DMS114 treated with DMSO at 0.1 percent for 48 hours (cell line): ENCODE results near the gene KMT2B.

ENCODE experiments used
- DNase-seq: peaks from one replicate; lab custom pipeline; 2025; ENCODE audit not compliant: unreplicated experiment; lab: John Stamatoyannopoulos, UW

Gene KMT2B

GRCh38 chr19:35740423-35741202 is 22.8 kb downstream of the KMT2B start:
- DNase-seq, result peak; percentile 98

- DNase-seq, result no peak
Measured at GRCh38 chr19:35741203-35741515, 23.4 kb downstream of the KMT2B start.

- DNase-seq, result no peak
Measured at GRCh38 chr19:35742121-35742724, 24.4 kb downstream of the KMT2B start, which contains the start of gene IGFLR1. Gene IGFLR1, minus strand, starts transcription at chr19:35742452. Its CDS starts 1,272 bp downstream, at chr19:35741180.

- no peak for DNase-seq
Measured at GRCh38 chr19:35743640-35744429, 26.0 kb downstream of the KMT2B start.

GRCh38 chr19:35744430-35745327 is 26.9 kb downstream of the KMT2B start:
- peak; percentile 97 for DNase-seq

- DNase-seq, result peak; percentile 98
Measured at GRCh38 chr19:35745328-35746086, 27.7 kb downstream of the KMT2B start, which contains the start of the genes PSENEN and U2AF1L4. Gene PSENEN, plus strand, starts transcription at chr19:35745651. Its CDS starts 280 bp downstream, at chr19:35745931. Gene U2AF1L4, minus strand, starts transcription at chr19:35745418. Its CDS starts 27 bp downstream, at chr19:35745391.

GRCh38 chr19:35746087-35746462 is 28.3 kb downstream of the KMT2B start:
- DNase-seq, result no peak

GRCh38 chr19:35746531-35746930 is 28.7 kb downstream of the KMT2B start:
- DNase-seq, result no peak

- peak; percentile 98 for DNase-seq
Measured at GRCh38 chr19:35748106-35749020, 30.6 kb downstream of the KMT2B start, which contains the start of gene LIN37. Gene LIN37, plus strand, starts transcription at chr19:35748576. Its CDS starts 149 bp downstream, at chr19:35748725.

- no peak for DNase-seq
Measured at GRCh38 chr19:35750167-35750566, 32.4 kb downstream of the KMT2B start.

- DNase-seq, result no peak
Measured at GRCh38 chr19:35751839-35752745, 34.3 kb downstream of the KMT2B start.

GRCh38 chr19:35752746-35753350 is 35.0 kb downstream of the KMT2B start:
- DNase-seq, result no peak

GRCh38 chr19:35753634-35754369 is 36.0 kb downstream of the KMT2B start:
- no peak for DNase-seq

- DNase-seq, result no peak
Measured at GRCh38 chr19:35754370-35755130, 36.7 kb downstream of the KMT2B start.

- no peak for DNase-seq
Measured at GRCh38 chr19:35755131-35755549, 37.3 kb downstream of the KMT2B start.
